Transverse colon (tissue), 4 donors: ENCODE results near the gene LCTL. TPM values are rescaled to one million over a fixed set of nuclear protein-coding genes. Genes with fewer than 3 reads are reported as not detected.

Experiments used
- DNase-seq: peaks from one replicate; pipeline ENCODE4 v3.0.0-alpha.2; 2019
- H3K27ac ChIP-seq, 4 donors: fragments of 200-600 bp; sonication (generic); 2 replicates each; pipeline ENCODE4 v1.5.1; 2016 to 2018; ENCODE audit warnings: inconsistent platforms in 4 of 4
- H3K27me3 ChIP-seq: fragments of 200-600 bp; sonication (generic); 2 replicates; pipeline ENCODE4 v1.5.1; 2017; ENCODE audit warnings: inconsistent platforms
- H3K36me3 ChIP-seq, 4 donors: fragments of 200-600 bp; sonication (generic); 2 replicates each; pipeline ENCODE4 v1.5.1; 2017 to 2019; ENCODE audit warnings: inconsistent platforms in 4 of 4
- H3K4me1 ChIP-seq, 4 donors: fragments of 200-600 bp; sonication (generic); 2 replicates each; pipeline ENCODE4 v1.5.1; 2017 to 2020; ENCODE audit warnings: inconsistent platforms in 4 of 4
- H3K4me3 ChIP-seq, 4 donors: fragments of 200-600 bp; sonication (generic); 1 replicate in 1 of 4; 2 replicates in 3 of 4; pipeline versions ENCODE4 v1.5.1 to v1.6.1; 2017 to 2019; ENCODE audit warnings: inconsistent platforms in 4 of 4
- H3K9me3 ChIP-seq, 2 donors: fragments of 200-600 bp; sonication (generic); 2 replicates each; pipeline ENCODE4 v1.5.1; 2017 to 2019; ENCODE audit warnings: inconsistent platforms in 2 of 2
- CTCF ChIP-seq, 5 experiments: fragments of 200-600 bp in 3 of 5; fragments of 450-650 bp in 2 of 5; sonication (generic) in 3 of 5; IDR thresholded peaks; 1 replicate in 2 of 5; 2 replicates in 3 of 5; pipeline ENCODE4 v1.5.1; 2016 to 2017; ENCODE audit warnings: antibody characterized with exemption in 5 of 5, inconsistent platforms in 3 of 5, mild to moderate bottlenecking in 2 of 5, moderate library complexity in 1 of 5
- EP300 ChIP-seq: sonication (generic); formaldehyde crosslinking; IDR thresholded peaks from one replicate; pipeline ENCODE4 v1.6.1; 2017; ENCODE audit warnings: antibody characterized with exemption, low read depth
- POLR2A ChIP-seq: fragments of 450-650 bp; IDR thresholded peaks from one replicate; pipeline ENCODE4 v1.6.1; 2016; ENCODE audit warnings: antibody characterized with exemption, mild to moderate bottlenecking, moderate library complexity
- POLR2AphosphoS5 ChIP-seq, 3 donors: sonication (generic); formaldehyde crosslinking; IDR thresholded peaks; one replicate each; pipeline ENCODE4 v1.6.1; 2016; ENCODE audit warnings: antibody characterized with exemption in 3 of 3
- WGBS, 2 donors: methylation state at CpG; one replicate each; pipeline ENCODE4 v1.1.5; 2018; ENCODE audit warnings: low coverage in 1 of 2; 5-methylcytosine and 5-hydroxymethylcytosine counted together
- in situ Hi-C, 4 donors: fragments of 200-750 bp; cut with MboI; loops; one replicate each; pipeline versions ENCODE4 v1.15.0 to v1.15.1; 2017; ENCODE audit warnings: low sequenced_read_pairs in 3 of 4, low pct_ligation_motif_present in 1 of 4, low pct_unique_long_range_greater_than_20kb in 1 of 4
- intact Hi-C: fragments of 100-400 bp; cut with DNase I; formaldehyde crosslinking; loops from one replicate; pipeline ENCODE4 v1.15.1; 2023; ENCODE audit warnings: low total_unique reads
- total RNA-seq, 4 donors: library from RNA; depleted of rRNA; stranded (reverse); fragments of >200 nt; gene quantifications; one replicate each; pipeline ENCODE4 v1.1.0, GENCODE V29; 2016

Gene LCTL
- not detected for total RNA-seq

GRCh38 chr15:66565741-66566144, at the start of gene LCTL:
Gene LCTL (minus strand): TSS chr15:66565998. CDS start chr15:66565365, 633 bp downstream.
- WGBS, 2 donors: 65% methylated on average over 9 of the region's 14 CpGs; no CpG with 5 or more reads in 1 of the 2 donors
- Histone ChIP-seq H3K27me3 (no peaks in the 10 kb centered on the region), H3K27ac (no peak within 1 kb of the TSS), H3K4me1 (peaks cover 0 to 5% (median 0%) of the 10 kb centered on the region in 4 donors), H3K9me3 (no peaks in the 10 kb centered on the region), H3K36me3 (no peaks in the 10 kb centered on the region), H3K4me3 (no peak within 1 kb of the TSS)
- no peak for DNase-seq
- in situ Hi-C loops: no loop called here
- intact Hi-C loops: no loop called here
- TF ChIP-seq CTCF (IDR thresholded peaks at IDR 0.05) (no peak), POLR2A (no peak), EP300 (no peak), POLR2AphosphoS5 (IDR thresholded peaks at IDR 0.05) (no peak)

- 41 to 69% methylated on average over 3 to 8 of the region's 8 CpGs for WGBS, 2 donors
- intact Hi-C loops (loop anchor here (5.0 to 10.0 kb wide), 3 partner anchors 87 to 232 kb away; partner anchors contain the start of gene SMAD6), in situ Hi-C loops (loop anchor here in 2 of 4 donors (10.0 to 25.0 kb wide), 2 partner anchors 147 to 160 kb away; no protein-coding TSS in a partner anchor)
- no peaks in the 10 kb centered on the region for H3K36me3 ChIP-seq
- H3K27me3 ChIP-seq: no peaks in the 10 kb centered on the region
- H3K27ac ChIP-seq: no peak overlapping the region
- DNase-seq: no peak
- H3K4me3 ChIP-seq: no peak overlapping the region
- TF ChIP-seq POLR2AphosphoS5 (IDR thresholded peaks at IDR 0.05) (no peak), CTCF (IDR thresholded peaks at IDR 0.05) (no peak), EP300 (no peak), POLR2A (no peak)
- H3K9me3 ChIP-seq: no peaks in the 10 kb centered on the region
- H3K4me1 ChIP-seq: peaks cover 2 to 29% (median 18%) of the 10 kb centered on the region in 4 donors
These were observed 49.4 kb upstream of the LCTL start for GRCh38 chr15:66614951-66615760.

GRCh38 chr15:66614456-66614855, 48.7 kb upstream of the LCTL start:
- Histone ChIP-seq H3K4me1 (peaks cover 2 to 28% (median 18%) of the 10 kb centered on the region in 4 donors), H3K36me3 (no peaks in the 10 kb centered on the region), H3K9me3 (no peaks in the 10 kb centered on the region), H3K4me3 (no peak overlapping the region), H3K27ac (no peak overlapping the region), H3K27me3 (no peaks in the 10 kb centered on the region)
- intact Hi-C loops: loop anchor here (10.0 kb wide), 1 partner anchor 160 kb away; no protein-coding TSS in a partner anchor
- in situ Hi-C loops: loop anchor here in 2 of 4 donors (10.0 to 25.0 kb wide), 2 partner anchors 148 to 160 kb away; no protein-coding TSS in a partner anchor
- WGBS, 2 donors: 96 to 100% methylated on average over 3 to 5 of the region's 5 CpGs
- no peak for DNase-seq
- TF ChIP-seq CTCF (IDR thresholded peaks at IDR 0.05) (no peak), POLR2AphosphoS5 (IDR thresholded peaks at IDR 0.05) (no peak), EP300 (no peak), POLR2A (no peak)

- H3K27me3 ChIP-seq: no peaks in the 10 kb centered on the region
- TF ChIP-seq EP300: no peak
- no peak for TF ChIP-seq POLR2A
- TF ChIP-seq CTCF (IDR thresholded peaks at IDR 0.05): no peak
- TF ChIP-seq POLR2AphosphoS5 (IDR thresholded peaks at IDR 0.05): no peak
- no peak overlapping the region for H3K4me3 ChIP-seq
- H3K36me3 ChIP-seq: no peaks in the 10 kb centered on the region
- no peaks in the 10 kb centered on the region for H3K9me3 ChIP-seq
- no peak for DNase-seq
- peaks cover 2 to 21% (median 14%) of the 10 kb centered on the region in 4 donors for H3K4me1 ChIP-seq
- intact Hi-C loops: loop anchor here (10.0 kb wide), 1 partner anchor 161 kb away; no protein-coding TSS in a partner anchor
- H3K27ac ChIP-seq: no peak overlapping the region
- 57% methylated on average over 3 of the region's 3 CpGs; no CpG with 5 or more reads in 1 of the 2 donors for WGBS, 2 donors
- in situ Hi-C loops: loop anchor here in 2 of 4 donors (10.0 to 25.0 kb wide), 2 partner anchors 149 to 161 kb away; no protein-coding TSS in a partner anchor
These were observed 47.9 kb upstream of the LCTL start for GRCh38 chr15:66613743-66614142.
